Karpas-422 (cell line): ENCODE data around the gene GULP1. TPM values are rescaled to one million over a fixed set of nuclear protein-coding genes. Genes with fewer than 3 reads are reported as not detected.
"Not testable (repeated sequence)": the region's sequence is repeated elsewhere in the genome, so short reads cannot be mapped to it uniquely, and the experiment has no call there.

Experiments
- DNase-seq: peaks from one replicate; pipeline ENCODE4 v3.0.0-alpha.2; 2015
- H2AFZ ChIP-seq: fragments of 200-600 bp; sonication (generic); 2 replicates; pipeline ENCODE4 v1.6.1; 2014; ENCODE audit warnings: antibody characterized with exemption, low read length, mixed read lengths
- H3K27ac ChIP-seq: fragments of 200-600 bp; sonication (generic); 2 replicates; pipeline ENCODE4 v1.5.1; 2014; ENCODE audit warnings: mild to moderate bottlenecking, low read length, moderate library complexity
- H3K27me3 ChIP-seq: fragments of 200-600 bp; sonication (generic); 2 replicates; pipeline ENCODE4 v1.6.1; 2014; ENCODE audit warnings: low read length, mixed read lengths
- H3K36me3 ChIP-seq: fragments of 200-600 bp; sonication (generic); 2 replicates; pipeline ENCODE4 v1.6.1; 2014; ENCODE audit warnings: low read length, mixed read lengths; ENCODE audit not compliant: insufficient read depth
- H3K4me1 ChIP-seq: fragments of 200-600 bp; sonication (generic); 2 replicates; pipeline ENCODE4 v1.6.1; 2014; ENCODE audit warnings: mild to moderate bottlenecking, low read length, mixed read lengths
- H3K4me2 ChIP-seq: fragments of 200-600 bp; sonication (generic); 2 replicates; pipeline ENCODE4 v1.6.1; 2014; ENCODE audit warnings: low read length, low read depth, mild to moderate bottlenecking; ENCODE audit not compliant: poor library complexity, severe bottlenecking
- H3K4me3 ChIP-seq: fragments of 200-600 bp; sonication (generic); 2 replicates; pipeline ENCODE4 v1.5.1; 2014; ENCODE audit warnings: mild to moderate bottlenecking, antibody characterized with exemption, low read length, mixed read lengths
- H3K79me2 ChIP-seq: fragments of 200-600 bp; sonication (generic); 2 replicates; pipeline ENCODE4 v1.6.1; 2014; ENCODE audit warnings: mild to moderate bottlenecking, low read length, mixed read lengths
- H3K9ac ChIP-seq: fragments of 200-600 bp; sonication (generic); 2 replicates; pipeline ENCODE4 v1.6.0; 2014; ENCODE audit warnings: low read length
- H3K9me2 ChIP-seq: fragments of 200-600 bp; sonication (generic), shearing (Covaris generic); replicated peaks from 2 replicates; pipeline ENCODE4 v1.6.0; 2014; ENCODE audit warnings: mild to moderate bottlenecking, low read length, moderate library complexity; ENCODE audit not compliant: insufficient read depth
- H3K9me3 ChIP-seq: fragments of 300-700, 200-600 bp; sonication (generic); 2 replicates; pipeline ENCODE4 v1.6.1; 2014; ENCODE audit warnings: low read length, mixed read lengths
- H4K20me1 ChIP-seq: fragments of 200-600 bp; sonication (generic); 2 replicates; pipeline ENCODE4 v1.6.1; 2014; ENCODE audit warnings: mild to moderate bottlenecking, antibody characterized with exemption, low read length, low read depth; ENCODE audit not compliant: insufficient read depth
- total RNA-seq: library from RNA; depleted of rRNA; stranded (reverse); fragments of >200 nt; shearing (Covaris generic); gene quantifications from 2 replicates; pipeline ENCODE4 v1.2.3, GENCODE V29; 2014; ENCODE audit warnings: low replicate concordance

Gene GULP1
- total RNA-seq, 1 experiment from 2014 or later = 0.41 TPM

DNA sequence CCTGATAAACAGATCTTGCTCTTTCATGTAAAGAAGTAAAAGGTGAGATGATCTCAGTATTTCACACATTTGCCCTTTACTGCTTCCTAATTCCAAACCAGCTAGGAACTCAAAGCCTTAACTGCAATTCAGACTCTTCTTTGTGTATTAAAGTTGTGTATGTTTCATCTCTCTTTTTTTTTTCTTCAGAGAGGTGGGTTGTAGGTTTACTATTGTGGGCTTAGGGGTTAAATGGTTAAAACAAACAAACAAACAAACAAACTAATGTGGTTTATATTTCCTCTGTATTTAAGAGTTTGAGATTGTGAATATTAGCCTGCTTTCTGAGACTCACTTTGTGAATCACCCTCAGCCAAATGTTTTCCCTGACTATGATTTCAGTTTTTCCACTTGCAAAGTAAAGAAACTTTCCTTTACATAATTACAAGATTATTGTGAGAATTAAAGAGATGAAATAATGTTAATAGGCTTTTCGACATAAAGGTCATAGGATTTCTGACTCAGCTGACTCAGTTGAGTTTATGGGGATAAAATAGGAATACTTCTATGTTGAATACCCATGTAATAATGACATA, 2.8 kb downstream of the GULP1 start:
- no peaks in the 10 kb centered on the region for H3K4me1 ChIP-seq
- no peak overlapping the region for H3K4me3 ChIP-seq
- H2AFZ ChIP-seq = no peak overlapping the region
- no peaks in the 10 kb centered on the region for H4K20me1 ChIP-seq
- H3K27ac ChIP-seq = no peak overlapping the region
- no peaks in the 10 kb centered on the region for H3K79me2 ChIP-seq
- H3K9me2 ChIP-seq = no peaks in the 10 kb centered on the region; the same call in 1 of the 2 replicates
- peaks cover 2% of the 10 kb centered on the region for H3K9me3 ChIP-seq
- H3K9ac ChIP-seq = no peak overlapping the region
- no peaks in the 10 kb centered on the region for H3K36me3 ChIP-seq
- H3K4me2 ChIP-seq = no peak overlapping the region
- no peaks in the 10 kb centered on the region for H3K27me3 ChIP-seq
- DNase-seq = no peak

DNA sequence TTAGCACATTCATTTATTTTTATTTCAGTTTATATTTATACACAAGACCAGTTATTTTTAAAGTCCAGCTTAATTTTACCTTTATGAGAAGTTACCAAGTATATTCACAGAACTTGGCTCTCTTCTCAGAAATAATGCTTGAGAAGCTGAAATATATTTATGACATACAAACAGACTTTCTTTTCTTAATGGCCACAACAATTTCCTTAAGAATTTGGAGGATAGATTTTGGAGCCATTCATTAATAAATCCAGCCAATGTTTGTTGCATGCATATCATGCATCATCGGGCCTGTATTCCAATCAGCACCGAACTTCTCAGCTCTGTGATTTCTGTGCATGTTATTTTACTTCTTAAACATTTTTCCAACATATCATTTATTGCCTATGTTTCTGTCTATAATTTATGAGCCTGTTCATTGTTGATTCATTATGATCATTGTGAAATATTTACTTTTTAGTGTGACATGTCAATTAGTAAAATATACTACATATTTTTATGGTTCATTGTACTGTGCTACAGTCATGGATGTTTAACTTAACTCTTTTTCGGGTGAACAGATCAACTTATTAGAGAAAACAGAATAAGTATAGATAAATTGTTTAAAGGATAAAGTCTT, 3.5 kb downstream of the GULP1 start:
- no peak for DNase-seq
- Histone ChIP-seq H3K4me1 (no peaks in the 10 kb centered on the region), H2AFZ (no peak overlapping the region), H3K27ac (no peak overlapping the region), H3K36me3 (no peaks in the 10 kb centered on the region), H3K9me3 (peaks cover 2% of the 10 kb centered on the region), H3K79me2 (no peaks in the 10 kb centered on the region), H3K27me3 (no peaks in the 10 kb centered on the region), H4K20me1 (no peaks in the 10 kb centered on the region), H3K9ac (no peak overlapping the region), H3K4me2 (no peak overlapping the region), H3K9me2 (no peaks in the 10 kb centered on the region; the same call in 1 of the 2 replicates), H3K4me3 (no peak overlapping the region)

DNA sequence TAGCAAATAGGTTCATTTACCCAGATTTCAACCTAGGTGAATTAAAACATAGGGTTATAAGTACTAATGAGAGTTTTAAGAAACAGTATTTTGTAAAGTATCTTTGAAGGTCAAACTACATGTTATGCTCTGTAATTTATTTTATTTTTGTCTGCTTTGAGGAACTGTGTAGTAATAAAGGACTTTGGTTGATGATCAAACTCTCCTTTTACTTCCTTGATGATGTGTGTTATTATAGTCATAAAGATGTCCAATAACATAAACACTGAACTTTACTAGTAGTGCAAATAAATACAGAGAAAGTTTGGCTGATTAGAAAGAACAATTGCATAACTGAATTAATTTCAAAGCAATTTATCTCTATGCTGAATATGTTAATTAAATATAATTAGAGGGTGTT, 6.3 kb downstream of the GULP1 start:
- no peaks in the 10 kb centered on the region for H3K36me3 ChIP-seq
- H3K27me3 ChIP-seq = no peaks in the 10 kb centered on the region
- no peak overlapping the region for H2AFZ ChIP-seq
- no peak overlapping the region for H3K4me3 ChIP-seq
- H3K27ac ChIP-seq = no peak overlapping the region
- no peaks in the 10 kb centered on the region; the same call in 1 of the 2 replicates for H3K9me2 ChIP-seq
- H4K20me1 ChIP-seq = no peaks in the 10 kb centered on the region
- H3K4me1 ChIP-seq = no peaks in the 10 kb centered on the region
- H3K9ac ChIP-seq = no peak overlapping the region
- DNase-seq = no peak
- no peaks in the 10 kb centered on the region for H3K79me2 ChIP-seq
- H3K4me2 ChIP-seq = no peak overlapping the region
- H3K9me3 ChIP-seq = no peaks in the 10 kb centered on the region; the same call in none of the 2 replicates

DNA sequence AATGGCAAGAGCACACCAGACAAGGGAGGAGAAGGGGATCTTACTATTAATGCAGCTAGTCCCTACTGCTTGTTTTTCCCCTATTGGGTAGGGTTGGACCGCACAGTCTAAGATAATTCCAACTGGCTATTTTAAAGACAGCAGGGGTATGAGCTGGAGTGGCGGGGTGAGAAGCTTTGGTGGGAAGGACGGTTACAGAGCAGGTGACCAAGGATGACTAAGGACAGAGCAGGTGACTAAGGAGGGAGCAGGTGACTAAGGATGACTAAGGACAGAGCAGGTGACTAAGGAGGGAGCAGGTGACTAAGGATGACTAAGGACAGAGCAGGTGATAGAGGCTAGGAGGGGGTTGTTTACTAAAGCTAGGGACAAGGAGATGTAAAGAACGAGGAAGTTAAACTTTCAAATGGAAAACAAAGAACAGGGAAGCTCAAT, 7.3 kb downstream of the GULP1 start:
- not testable (repeated sequence) for H3K79me2 ChIP-seq, DNase-seq, H3K9ac ChIP-seq, H3K27ac ChIP-seq, H2AFZ ChIP-seq, H3K9me2 ChIP-seq, H3K4me3 ChIP-seq, H3K27me3 ChIP-seq, H3K4me2 ChIP-seq, H3K36me3 ChIP-seq, H3K9me3 ChIP-seq, H3K4me1 ChIP-seq, H4K20me1 ChIP-seq

DNA sequence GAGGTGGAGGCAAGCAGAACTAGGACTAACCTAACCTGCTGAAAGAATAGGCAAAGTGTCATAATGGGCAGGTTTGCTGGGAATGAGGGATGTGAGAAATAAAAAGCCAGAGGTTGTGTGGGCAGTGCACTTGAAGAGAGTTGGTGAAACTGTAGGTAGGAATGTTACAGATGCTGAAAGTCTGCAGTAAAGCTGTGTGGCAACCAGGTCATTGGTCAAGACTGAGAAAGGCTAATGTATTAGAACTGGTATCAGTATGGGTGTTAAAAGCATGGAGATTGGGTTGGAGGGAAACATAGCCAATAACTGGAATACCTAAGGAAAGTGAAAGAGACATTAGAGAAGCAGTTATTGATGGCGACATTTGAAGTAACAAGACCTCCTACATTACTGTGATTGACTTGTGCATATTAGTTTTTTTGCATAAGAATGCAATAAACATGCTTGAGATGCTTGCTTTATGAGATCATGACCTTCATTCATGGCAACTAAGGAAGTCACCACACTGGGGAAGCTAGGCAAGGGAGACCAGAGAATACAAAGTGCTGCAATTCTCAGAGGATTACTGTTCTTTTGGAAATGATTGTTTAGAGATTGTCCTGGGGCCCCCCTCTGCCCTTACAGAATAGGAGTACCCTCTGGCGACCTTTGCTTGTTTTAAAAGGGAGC, 11.8 kb downstream of the GULP1 start:
- Histone ChIP-seq H3K27me3 (no peaks in the 10 kb centered on the region), H3K27ac (no peak overlapping the region), H3K79me2 (no peaks in the 10 kb centered on the region)

DNA sequence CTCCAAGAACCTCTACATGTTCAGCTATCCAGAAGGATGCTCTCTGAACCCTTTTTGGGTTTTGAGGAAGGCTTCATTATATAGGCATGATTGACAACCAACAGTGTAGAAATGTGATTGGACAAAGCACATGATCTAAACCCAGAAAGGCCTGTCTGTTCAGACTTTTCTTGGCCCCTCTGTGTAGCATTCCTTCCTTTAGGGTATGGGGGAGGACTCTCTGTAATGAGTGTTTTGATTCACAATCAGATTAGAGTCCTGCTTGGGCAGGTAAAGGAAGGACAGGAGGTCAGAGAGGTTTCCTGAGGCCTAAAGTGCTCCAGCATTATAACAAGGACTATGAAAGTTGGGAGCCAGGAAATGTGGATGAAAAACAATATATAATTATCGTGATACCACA, 13.6 kb downstream of the GULP1 start:
- Histone ChIP-seq H3K9me3 (peaks cover 8% of the 10 kb centered on the region), H4K20me1 (no peaks in the 10 kb centered on the region), H3K79me2 (no peaks in the 10 kb centered on the region)

More for the DNA sequence above, 11.8 kb downstream of the GULP1 start:
- no peaks in the 10 kb centered on the region for H4K20me1 ChIP-seq
- peaks cover 3% of the 10 kb centered on the region for H3K9me3 ChIP-seq
- H3K9ac ChIP-seq = no peak overlapping the region
- no peak overlapping the region for H2AFZ ChIP-seq
- no peak overlapping the region for H3K4me2 ChIP-seq
- no peaks in the 10 kb centered on the region for H3K9me2 ChIP-seq
- H3K4me1 ChIP-seq = no peaks in the 10 kb centered on the region
- no peak for DNase-seq
- H3K4me3 ChIP-seq = no peak overlapping the region
- no peaks in the 10 kb centered on the region for H3K36me3 ChIP-seq

DNA sequence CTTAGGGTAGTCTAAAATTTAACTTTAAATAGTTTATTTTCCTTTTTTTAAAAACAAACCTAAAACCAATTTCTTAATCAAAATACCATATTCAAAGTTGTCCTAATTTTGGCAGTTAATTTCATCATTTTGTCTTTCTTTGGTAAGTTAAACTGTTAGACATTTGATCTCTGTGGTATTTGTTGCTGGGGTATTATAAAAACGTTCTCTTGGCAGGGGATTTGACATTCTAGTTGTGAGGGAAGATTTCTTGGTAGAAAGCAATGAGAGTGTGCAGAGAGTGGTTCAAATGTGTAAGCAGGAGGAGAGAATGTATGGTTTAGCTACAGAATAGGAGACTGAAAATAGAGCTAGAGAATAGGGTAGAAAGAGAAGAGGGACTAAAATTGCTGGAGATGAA, 14.6 kb downstream of the GULP1 start:
- Histone ChIP-seq H3K27ac (no peak overlapping the region), H2AFZ (no peak overlapping the region), H3K79me2 (no peaks in the 10 kb centered on the region), H3K4me3 (no peak overlapping the region), H3K4me2 (no peak overlapping the region), H3K27me3 (no peaks in the 10 kb centered on the region), H3K9me3 (peaks cover 9% of the 10 kb centered on the region), H3K36me3 (no peaks in the 10 kb centered on the region), H3K4me1 (no peaks in the 10 kb centered on the region), H3K9me2 (no peaks in the 10 kb centered on the region), H4K20me1 (no peaks in the 10 kb centered on the region), H3K9ac (no peak overlapping the region)
- DNase-seq = no peak

More for the DNA sequence above, 13.6 kb downstream of the GULP1 start:
- no peak overlapping the region for H3K4me3 ChIP-seq
- no peaks in the 10 kb centered on the region for H3K27me3 ChIP-seq
- no peaks in the 10 kb centered on the region for H3K36me3 ChIP-seq
- H3K4me2 ChIP-seq = no peak overlapping the region
- no peak overlapping the region for H2AFZ ChIP-seq
- no peaks in the 10 kb centered on the region for H3K4me1 ChIP-seq
- H3K27ac ChIP-seq = no peak overlapping the region
- H3K9me2 ChIP-seq = no peaks in the 10 kb centered on the region
- H3K9ac ChIP-seq = no peak overlapping the region
- DNase-seq = no peak

DNA sequence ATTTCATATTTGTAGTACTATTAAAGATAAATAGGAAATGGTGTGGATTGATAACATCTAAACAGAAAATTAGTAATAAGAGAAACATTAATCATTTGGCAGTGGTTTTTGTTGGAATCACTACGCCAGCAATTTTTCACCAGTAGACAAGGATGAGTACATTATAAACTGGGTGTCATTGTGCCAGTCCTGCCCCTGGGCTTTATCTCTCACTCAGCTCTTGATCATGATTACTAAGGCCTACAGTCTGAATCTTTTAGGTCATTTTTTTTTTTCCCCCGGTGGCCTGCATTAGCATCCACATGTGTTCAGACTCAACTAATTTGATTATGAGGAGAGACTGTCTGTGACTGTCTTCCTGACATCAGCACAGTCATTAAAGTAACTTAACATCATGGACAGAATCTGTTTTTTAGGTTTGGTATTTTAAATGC, 16.2 kb downstream of the GULP1 start:
- H3K9ac ChIP-seq = no peak overlapping the region
- no peak overlapping the region for H2AFZ ChIP-seq
- no peak for DNase-seq

More for the DNA sequence above, 16.2 kb downstream of the GULP1 start:
- H3K27ac ChIP-seq = no peak overlapping the region
- H3K9me2 ChIP-seq = no peaks in the 10 kb centered on the region
- H3K27me3 ChIP-seq = no peaks in the 10 kb centered on the region
- H3K4me3 ChIP-seq = no peak overlapping the region
- no peaks in the 10 kb centered on the region for H3K4me1 ChIP-seq
- peaks cover 9% of the 10 kb centered on the region for H3K9me3 ChIP-seq
- no peaks in the 10 kb centered on the region for H4K20me1 ChIP-seq
- H3K36me3 ChIP-seq = no peaks in the 10 kb centered on the region
- no peaks in the 10 kb centered on the region for H3K79me2 ChIP-seq
- no peak overlapping the region for H3K4me2 ChIP-seq
